Measurements from ENCODE around the gene RIPOR3.
"Not testable (repeated sequence)": the region's sequence is repeated elsewhere in the genome, so short reads cannot be mapped to it uniquely, and the experiment has no call there.

RIPOR3 gene

GRCh38 chr20:50628853-50629669 is 62.3 kb downstream of the RIPOR3 start:
- DNase-seq, result no peak

DNA sequence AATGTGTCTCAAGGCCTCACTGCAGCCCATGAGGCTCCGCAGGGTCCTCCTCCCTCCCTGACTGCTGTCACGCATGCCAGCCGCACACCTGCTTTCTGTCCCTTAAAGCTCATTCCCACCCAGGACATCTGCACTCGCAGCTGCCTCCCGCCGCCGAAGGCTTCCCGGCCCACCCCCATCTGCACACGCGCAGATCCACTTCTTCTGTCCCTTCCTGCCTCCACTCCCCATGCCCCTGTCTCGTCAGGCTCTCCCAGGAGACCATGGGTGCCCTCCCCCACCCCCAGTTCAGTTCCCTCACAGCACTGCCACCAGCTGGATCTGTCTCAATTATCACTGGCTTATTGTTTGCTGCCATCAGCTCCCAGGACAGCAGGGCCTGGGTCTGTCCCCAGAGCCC is 63.0 kb downstream of the RIPOR3 start:
- peak; percentile 10 for DNase-seq

DNA sequence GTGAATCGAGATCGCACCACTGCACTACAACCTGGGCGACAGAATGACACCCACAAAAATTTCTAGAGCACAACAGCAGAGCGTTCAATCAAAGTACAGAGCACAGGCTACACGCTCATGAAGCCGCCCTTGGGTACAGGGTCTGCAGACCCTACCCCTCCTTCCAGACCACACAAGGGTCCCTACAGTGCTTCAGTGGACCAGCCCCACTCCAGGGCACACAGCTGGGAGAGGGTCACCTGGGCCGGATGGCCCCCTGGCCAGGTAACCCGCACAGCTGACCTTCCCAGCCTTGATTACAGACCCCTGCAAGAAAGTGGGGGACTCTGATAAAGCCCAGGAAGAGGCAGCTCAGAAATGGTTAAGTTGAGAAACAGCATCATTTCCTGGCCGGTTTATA is 63.6 kb downstream of the RIPOR3 start:
- DNase-seq, result no peak

DNA sequence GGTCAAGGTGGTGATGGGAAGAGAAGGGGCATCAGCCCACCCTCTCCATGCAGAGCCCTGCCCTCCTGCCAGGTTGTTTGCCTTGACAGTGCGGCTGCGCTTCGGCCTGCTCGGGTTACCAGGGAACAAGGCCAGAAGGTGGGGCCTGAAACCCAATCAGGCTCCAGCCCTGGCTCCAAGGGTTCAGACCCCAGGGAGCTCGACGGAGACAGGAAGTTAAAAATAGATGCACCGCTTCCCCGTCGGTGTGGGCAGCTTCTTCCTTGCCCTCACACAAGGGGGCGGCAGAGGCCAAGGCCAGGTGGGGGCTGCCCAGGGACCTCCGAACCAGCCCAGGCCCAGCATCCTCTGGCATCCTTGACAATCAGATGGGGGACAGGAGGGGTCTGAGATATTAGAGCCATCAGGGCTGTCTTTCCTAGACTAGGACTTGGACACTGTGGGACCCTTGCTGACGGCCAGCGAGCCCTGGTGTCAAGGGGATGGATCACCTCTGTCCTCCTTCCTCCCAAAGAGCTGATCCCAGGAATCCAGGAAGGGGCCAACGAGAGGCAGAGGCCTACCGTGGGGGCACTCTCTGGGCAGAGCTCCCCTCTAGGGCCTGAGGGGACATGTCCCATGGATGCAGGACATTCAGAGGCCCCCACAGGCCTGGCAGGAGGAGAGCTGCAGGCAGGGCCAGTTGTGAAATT is 65.2 kb downstream of the RIPOR3 start:
- DNase-seq, result peak; percentile 36

GRCh38 chr20:50624351-50625016 is 66.9 kb downstream of the RIPOR3 start:
- no peak for DNase-seq

DNA sequence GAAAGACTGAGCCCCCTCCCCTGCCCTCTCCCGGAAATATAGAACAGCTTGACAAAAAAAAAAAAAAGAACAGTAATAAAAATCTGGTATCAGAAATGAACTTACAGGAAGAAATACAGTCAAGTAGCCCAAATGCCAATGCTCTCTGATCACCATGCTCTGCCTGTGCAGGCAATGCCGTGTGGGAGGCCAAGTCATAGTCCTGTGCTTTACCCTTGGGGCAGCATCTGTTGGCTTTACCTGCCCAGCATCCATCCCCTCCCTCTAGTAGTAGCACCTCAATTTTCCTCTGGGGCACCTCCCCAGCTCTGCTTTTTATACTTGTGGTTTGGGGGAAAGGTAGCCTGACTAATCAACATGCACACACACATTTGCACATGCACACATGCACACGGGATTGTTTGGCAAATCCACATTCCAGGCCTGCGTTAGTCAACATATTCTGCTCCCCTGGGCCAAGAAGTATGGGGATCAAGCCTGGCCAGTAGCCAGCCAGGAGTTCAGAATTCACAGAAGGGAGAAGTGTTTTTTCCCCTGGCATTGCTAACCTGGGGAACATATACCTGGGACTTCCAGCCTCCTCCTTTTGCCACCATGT is 70.2 kb downstream of the RIPOR3 start:
- no peak for DNase-seq

GRCh38 chr20:50620459-50620858 is 70.9 kb downstream of the RIPOR3 start:
- DNase-seq, result not testable (repeated sequence)

- DNase-seq, result no peak
Measured at GRCh38 chr20:50618537-50618936, 72.8 kb downstream of the RIPOR3 start.

DNA sequence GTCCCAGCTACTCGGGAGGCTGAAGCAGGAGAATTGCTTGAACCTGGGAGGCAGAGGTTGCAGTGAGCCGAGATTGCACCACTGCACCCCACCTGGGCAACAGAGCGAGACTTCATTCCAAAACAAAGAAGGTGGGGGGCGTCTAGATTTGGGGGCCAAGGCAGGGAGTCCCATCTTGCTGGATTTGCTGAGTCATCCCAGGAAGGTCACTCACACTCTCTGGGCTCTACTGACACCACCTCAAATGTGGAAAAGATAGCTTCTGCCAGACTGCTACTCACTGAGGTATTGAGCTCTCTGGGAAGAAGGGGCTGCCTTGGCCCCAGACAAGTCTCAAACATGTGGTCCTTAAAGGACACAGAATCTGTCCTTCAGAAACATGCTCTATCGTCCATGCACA is 74.3 kb downstream of the RIPOR3 start:
- DNase-seq, result no peak

DNA sequence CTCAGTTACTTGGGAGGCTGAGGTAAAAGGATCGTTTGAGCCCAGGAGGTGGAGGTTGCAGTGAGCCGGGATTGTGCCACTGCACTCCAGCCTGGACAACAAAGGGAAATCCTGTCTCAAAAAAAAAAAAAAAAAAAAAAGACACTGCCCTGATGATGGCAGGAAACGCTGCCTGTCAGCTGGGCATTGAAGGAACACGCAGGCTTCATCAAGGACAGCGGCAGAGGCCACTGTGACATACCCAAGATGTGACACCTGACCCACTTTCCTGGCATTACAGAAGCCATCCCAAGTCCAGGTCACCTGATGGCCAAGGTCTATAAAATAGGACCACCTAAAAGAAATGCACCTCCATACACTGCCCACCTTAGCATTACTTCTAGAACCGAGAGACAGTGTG is 75.9 kb downstream of the RIPOR3 start:
- no peak for DNase-seq

GRCh38 chr20:50613438-50614169 is 77.7 kb downstream of the RIPOR3 start:
- no peak for DNase-seq

GRCh38 chr20:50611128-50611810 is 80.1 kb downstream of the RIPOR3 start:
- no peak for DNase-seq

DNA sequence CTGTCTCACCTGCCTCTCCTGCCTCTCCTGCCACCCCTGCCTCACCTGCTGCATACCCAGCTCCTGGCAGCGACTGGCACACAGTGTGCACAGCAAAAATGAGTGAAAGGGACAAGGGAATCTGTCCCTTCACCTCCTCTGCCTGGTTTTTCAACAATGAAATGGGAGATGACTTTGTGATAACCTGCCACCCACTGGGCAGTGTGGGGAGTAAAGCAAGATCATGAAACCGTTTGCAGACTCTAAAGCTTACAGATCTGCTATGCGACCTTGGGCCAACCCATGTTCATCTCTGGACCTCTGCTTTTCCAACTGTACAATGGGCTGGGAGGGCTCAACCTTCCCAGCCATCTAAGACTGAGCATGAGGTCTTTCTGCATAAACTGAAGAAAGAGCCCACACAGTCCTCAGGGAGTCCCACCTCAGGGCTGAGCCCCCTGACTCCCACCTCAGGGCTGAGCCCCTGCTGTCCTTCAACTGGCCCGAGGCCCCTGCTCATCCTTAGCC is 81.1 kb downstream of the RIPOR3 start:
- DNase-seq, result no peak

- DNase-seq, result no peak
Measured at GRCh38 chr20:50609438-50609989, 81.8 kb downstream of the RIPOR3 start.

GRCh38 chr20:50608750-50609104 is 82.6 kb downstream of the RIPOR3 start:
- DNase-seq, result no peak

GRCh38 chr20:50607850-50608749 is 83.2 kb downstream of the RIPOR3 start:
- no peak for DNase-seq

GRCh38 chr20:50607436-50607835 is 83.9 kb downstream of the RIPOR3 start:
- DNase-seq, result no peak

DNA sequence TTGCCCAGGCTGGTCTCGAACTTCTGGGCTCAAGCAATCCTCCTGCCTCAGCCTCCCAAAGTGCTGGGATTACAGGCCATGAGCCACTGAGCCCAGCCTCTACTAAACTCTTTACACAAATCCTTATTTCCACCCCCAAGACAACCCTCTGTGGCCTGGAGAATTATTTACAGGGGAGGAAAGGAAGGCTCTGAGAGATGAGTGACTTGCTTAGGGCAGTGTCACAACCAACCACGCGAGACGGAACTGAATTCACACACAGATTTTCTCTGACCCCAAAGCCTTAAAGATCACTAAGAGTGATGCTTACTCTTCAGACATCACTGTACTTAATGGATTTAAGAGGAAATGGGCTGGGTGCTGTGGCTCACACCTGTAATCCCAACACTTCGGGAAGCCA is 86.2 kb downstream of the RIPOR3 start:
- no peak for DNase-seq

- no peak for DNase-seq
Measured at GRCh38 chr20:50604451-50604850, 86.9 kb downstream of the RIPOR3 start.

- no peak for DNase-seq
Measured at GRCh38 chr20:50602432-50603088, 88.8 kb downstream of the RIPOR3 start.

All from NCI-H1436 treated with DMSO at 0.1 percent for 48 hours (cell line).